Mucosa of descending colon (tissue), 3 donors: ENCODE data around the gene PSMC1. TPM values are rescaled to one million over a fixed set of nuclear protein-coding genes. Genes with fewer than 3 reads are reported as not detected.

Experiments used
- ATAC-seq: fragments of 200-7000 bp; cut with Tn5 transposase; one replicate; pipeline ENCODE4 v1.9.1; 2020; ENCODE audit warnings: mild to moderate bottlenecking, moderate library complexity
- DNase-seq, 3 donors: peaks; one replicate each; pipeline ENCODE4 v3.0.0-alpha.2; 2020
- H3K36me3 ChIP-seq: fragments of 200-600 bp; one replicate; pipeline ENCODE4 v1.8.0; 2021; ENCODE audit warnings: low read depth, mild to moderate bottlenecking
- H3K4me1 ChIP-seq: fragments of 200-600 bp; one replicate; pipeline ENCODE4 v1.8.0; 2021; ENCODE audit warnings: low read depth, mild to moderate bottlenecking
- H3K4me3 ChIP-seq: fragments of 200-600 bp; one replicate; pipeline ENCODE4 v1.8.0; 2021; ENCODE audit warnings: mild to moderate bottlenecking
- H3K9me3 ChIP-seq: fragments of 200-600 bp; one replicate; pipeline ENCODE4 v1.8.0; 2021; ENCODE audit warnings: mild to moderate bottlenecking
- CTCF ChIP-seq: fragments of 200-600 bp; IDR thresholded peaks from one replicate; pipeline ENCODE4 v1.8.0; 2022; ENCODE audit warnings: antibody characterized with exemption, mild to moderate bottlenecking
- intact Hi-C, 2 donors: fragments of 100-400 bp; cut with DNase I in 1 of 2; cut with micrococcal nuclease in 1 of 2; formaldehyde crosslinking; loops; one replicate each; pipeline versions ENCODE4 v1.11.0 to v1.11.1; 2022; cut with DNase I, micrococcal nuclease
- total RNA-seq, 3 donors: library from RNA; stranded (reverse); fragmentation: NEBNext Ultra II Directional in 2 of 3; extraction: Animal tissue kit (Norgen Biotek cat#: 25700) in 2 of 3; gene quantifications; one replicate each; pipeline versions ENCODE4 v1.2.1 to v1.2.4, GENCODE V29; 2021 to 2023
- donor health status: DM: no; HTN: no; CAD: no; lungs with moderate emphysema.
- donor health status: DM: no; HTN: no; CAD: no.
- donor health status: DM: no; HTN: yes; CAD: no.

The PSMC1 gene
- total RNA-seq, 3 donors from 2014 or later: 70.2 to 79.6 (median 78.6) TPM

GRCh38 chr14:90303473-90303872 lies 47.1 kb downstream of the PSMC1 start:
- peak in 1 of 3 donors; percentile 33 for DNase-seq
- H3K9me3 ChIP-seq: no peaks in the 10 kb centered on the region
- TF ChIP-seq CTCF: no peak
- H3K4me1 ChIP-seq: peaks cover 18% of the 10 kb centered on the region
- intact Hi-C loops: loop anchor here in 1 of 2 donors (2.0 kb wide), 1 partner anchor 95 kb away; no protein-coding TSS in a partner anchor
- H3K36me3 ChIP-seq: no peaks in the 10 kb centered on the region
- peak; percentile 90 for ATAC-seq
- H3K4me3 ChIP-seq: no peak overlapping the region

GRCh38 chr14:90304502-90304901 lies 48.1 kb downstream of the PSMC1 start:
- peaks cover 18% of the 10 kb centered on the region for H3K4me1 ChIP-seq
- intact Hi-C loops: no loop called here
- DNase-seq: no peak
- peaks cover 6% of the 10 kb centered on the region for H3K36me3 ChIP-seq
- no peak for TF ChIP-seq CTCF
- no peak overlapping the region for H3K4me3 ChIP-seq
- no peaks in the 10 kb centered on the region for H3K9me3 ChIP-seq
- no peak for ATAC-seq

GRCh38 chr14:90305176-90305601 lies 48.8 kb downstream of the PSMC1 start:
- H3K9me3 ChIP-seq: no peaks in the 10 kb centered on the region
- no peak for TF ChIP-seq CTCF
- peaks cover 6% of the 10 kb centered on the region for H3K36me3 ChIP-seq
- H3K4me1 ChIP-seq: peaks cover 18% of the 10 kb centered on the region
- intact Hi-C loops: no loop called here
- ATAC-seq (no peak), DNase-seq (no peak)
- H3K4me3 ChIP-seq: no peak overlapping the region

- no peak for TF ChIP-seq CTCF
- intact Hi-C loops: no loop called here
- Histone ChIP-seq H3K4me3 (no peak overlapping the region), H3K36me3 (peaks cover 6% of the 10 kb centered on the region), H3K9me3 (no peaks in the 10 kb centered on the region), H3K4me1 (no peaks in the 10 kb centered on the region)
- ATAC-seq (no peak), DNase-seq (no peak)
Observed at GRCh38 chr14:90308561-90308960, 52.2 kb downstream of the PSMC1 start.

- no peak for DNase-seq
- intact Hi-C loops: no loop called here
- no peaks in the 10 kb centered on the region for H3K4me1 ChIP-seq
- no peaks in the 10 kb centered on the region for H3K36me3 ChIP-seq
- TF ChIP-seq CTCF: no peak
- no peak for ATAC-seq
- H3K4me3 ChIP-seq: no peak overlapping the region
- no peaks in the 10 kb centered on the region for H3K9me3 ChIP-seq
Observed at GRCh38 chr14:90317286-90317685, 60.9 kb downstream of the PSMC1 start.

GRCh38 chr14:90318016-90318415 lies 61.7 kb downstream of the PSMC1 start:
- TF ChIP-seq CTCF: no peak
- intact Hi-C loops: no loop called here
- no peak for ATAC-seq

More at GRCh38 chr14:90318016-90318415, 61.7 kb downstream of the PSMC1 start:
- no peaks in the 10 kb centered on the region for H3K36me3 ChIP-seq
- H3K9me3 ChIP-seq: no peaks in the 10 kb centered on the region
- H3K4me1 ChIP-seq: no peaks in the 10 kb centered on the region
- no peak overlapping the region for H3K4me3 ChIP-seq
- no peak for DNase-seq
